ENCODE measurements around the gene SMTNL2. TPM values are rescaled to one million over a fixed set of nuclear protein-coding genes. Genes with fewer than 3 reads are reported as not detected.
A peak's percentile ranks its signal among the peaks of the same experiment; 100 is the strongest.

The SMTNL2 gene
- polyA plus RNA-seq, 1 of the 3 experiments (the other 2 are of a cell fraction) = not detected

- no peak for TF ChIP-seq RCOR1 (IDR thresholded peaks at IDR 0.05; ENCODE audit: low read length)
- peak; percentile 8; the same call in 1 of the 2 replicates for TF ChIP-seq USF1 (IDR thresholded peaks at IDR 0.05; ENCODE audit: borderline replicate concordance, low read depth)
- TF ChIP-seq, protein P1, sequence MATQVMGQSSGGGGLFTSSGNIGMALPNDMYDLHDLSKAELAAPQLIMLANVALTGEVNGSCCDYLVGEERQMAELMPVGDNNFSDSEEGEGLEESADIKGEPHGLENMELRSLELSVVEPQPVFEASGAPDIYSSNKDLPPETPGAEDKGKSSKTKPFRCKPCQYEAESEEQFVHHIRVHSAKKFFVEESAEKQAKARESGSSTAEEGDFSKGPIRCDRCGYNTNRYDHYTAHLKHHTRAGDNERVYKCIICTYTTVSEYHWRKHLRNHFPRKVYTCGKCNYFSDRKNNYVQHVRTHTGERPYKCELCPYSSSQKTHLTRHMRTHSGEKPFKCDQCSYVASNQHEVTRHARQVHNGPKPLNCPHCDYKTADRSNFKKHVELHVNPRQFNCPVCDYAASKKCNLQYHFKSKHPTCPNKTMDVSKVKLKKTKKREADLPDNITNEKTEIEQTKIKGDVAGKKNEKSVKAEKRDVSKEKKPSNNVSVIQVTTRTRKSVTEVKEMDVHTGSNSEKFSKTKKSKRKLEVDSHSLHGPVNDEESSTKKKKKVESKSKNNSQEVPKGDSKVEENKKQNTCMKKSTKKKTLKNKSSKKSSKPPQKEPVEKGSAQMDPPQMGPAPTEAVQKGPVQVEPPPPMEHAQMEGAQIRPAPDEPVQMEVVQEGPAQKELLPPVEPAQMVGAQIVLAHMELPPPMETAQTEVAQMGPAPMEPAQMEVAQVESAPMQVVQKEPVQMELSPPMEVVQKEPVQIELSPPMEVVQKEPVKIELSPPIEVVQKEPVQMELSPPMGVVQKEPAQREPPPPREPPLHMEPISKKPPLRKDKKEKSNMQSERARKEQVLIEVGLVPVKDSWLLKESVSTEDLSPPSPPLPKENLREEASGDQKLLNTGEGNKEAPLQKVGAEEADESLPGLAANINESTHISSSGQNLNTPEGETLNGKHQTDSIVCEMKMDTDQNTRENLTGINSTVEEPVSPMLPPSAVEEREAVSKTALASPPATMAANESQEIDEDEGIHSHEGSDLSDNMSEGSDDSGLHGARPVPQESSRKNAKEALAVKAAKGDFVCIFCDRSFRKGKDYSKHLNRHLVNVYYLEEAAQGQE (IDR thresholded peaks at IDR 0.05; ENCODE audit: low read depth, low read length) = no peak
- TF ChIP-seq FOSL2 (IDR thresholded peaks at IDR 0.05; ENCODE audit: borderline replicate concordance, low read depth) = no peak
- no peak overlapping the region for H3K4me2 ChIP-seq
- no peaks in the 10 kb centered on the region for H3K9me2 ChIP-seq
- H3K9me3 ChIP-seq = no peaks in the 10 kb centered on the region
- H3K36me3 ChIP-seq (replicated peaks in 1 of 2; ENCODE audit: control insufficient read depth in 1 of 2, insufficient read depth in 2 of 2, low read length in 1 of 2) = no peaks in the 10 kb centered on the region
- H3F3A ChIP-seq (replicated peaks; ENCODE audit: insufficient read depth) = no peaks in the 10 kb centered on the region
- WGBS (ENCODE audit: low lambda C conversion rate) = 26% methylated on average over 5 of the region's 5 CpGs
- no peak for DNase-seq
- H2AFZ ChIP-seq (ENCODE audit: low read depth) = no peak overlapping the region
- no peaks in the 10 kb centered on the region for H4K20me1 ChIP-seq (ENCODE audit: insufficient read depth)
- H3K4me3 ChIP-seq (ENCODE audit: low read depth in 2 of 2, low read length in 1 of 2) = no peak overlapping the region
- POLR2A ChIA-PET = no interaction called here
- H3K9ac ChIP-seq = no peak overlapping the region
- no peak overlapping the region for H3K27ac ChIP-seq (ENCODE audit: low read depth in 2 of 2, low read length in 1 of 2)
- H3K79me2 ChIP-seq (ENCODE audit: insufficient read depth) = no peaks in the 10 kb centered on the region
- H3K4me1 ChIP-seq (ENCODE audit: control insufficient read depth in 1 of 2, insufficient read depth in 2 of 2, low read depth in 1 of 2, low read length in 1 of 2) = no peaks in the 10 kb centered on the region
- CTCF ChIA-PET = interaction anchor here (1.5 to 3.2 kb wide), 4 partner anchors 16 to 79 kb away, joined by 3 to 16 read pairs (median 6); no protein-coding TSS in a partner anchor
- H3K27me3 ChIP-seq (ENCODE audit: insufficient read depth) = peaks cover 52% of the 10 kb centered on the region
These were observed 61.3 kb downstream of the SMTNL2 start for GRCh38 chr17:4645642-4646041.

GRCh38 chr17:4648741-4649140 lies 64.4 kb downstream of the SMTNL2 start:
- Histone ChIP-seq H3K4me2 (no peak overlapping the region), H3F3A (replicated peaks; ENCODE audit: insufficient read depth) (no peaks in the 10 kb centered on the region), H3K4me3 (ENCODE audit: low read depth in 2 of 2, low read length in 1 of 2) (no peak overlapping the region), H3K9me2 (no peaks in the 10 kb centered on the region), H3K4me1 (ENCODE audit: control insufficient read depth in 1 of 2, insufficient read depth in 2 of 2, low read depth in 1 of 2, low read length in 1 of 2) (no peaks in the 10 kb centered on the region), H3K9ac (no peak overlapping the region), H2AFZ (ENCODE audit: low read depth) (no peak overlapping the region), H3K79me2 (ENCODE audit: insufficient read depth) (no peaks in the 10 kb centered on the region), H3K27me3 (ENCODE audit: insufficient read depth) (peaks cover 21% of the 10 kb centered on the region), H3K36me3 (replicated peaks in 1 of 2; ENCODE audit: control insufficient read depth in 1 of 2, insufficient read depth in 2 of 2, low read length in 1 of 2) (no peaks in the 10 kb centered on the region), H3K27ac (ENCODE audit: low read depth in 2 of 2, low read length in 1 of 2) (no peak overlapping the region), H4K20me1 (ENCODE audit: insufficient read depth) (no peaks in the 10 kb centered on the region), H3K9me3 (no peaks in the 10 kb centered on the region)
- POLR2A ChIA-PET = no interaction called here
- CTCF ChIA-PET = interaction anchor here (4.9 kb wide), 1 partner anchor 83 kb away, joined by 23 read pairs; no protein-coding TSS in a partner anchor
- no peak for DNase-seq
- 56% methylated on average over 2 of the region's 2 CpGs for WGBS (ENCODE audit: low lambda C conversion rate)
- TF ChIP-seq YY1 (IDR thresholded peaks at IDR 0.05; ENCODE audit: low read depth) = no peak
- TF ChIP-seq IRF3 (IDR thresholded peaks at IDR 0.05; ENCODE audit: low read depth, low read length) = no peak
- TF ChIP-seq MEF2A (IDR thresholded peaks at IDR 0.05; ENCODE audit: borderline replicate concordance, low read depth) = no peak
- no peak for TF ChIP-seq EP300 (IDR thresholded peaks at IDR 0.05; ENCODE audit: borderline replicate concordance in 1 of 2, low read depth in 1 of 2, low read length in 1 of 2)
- no peak for TF ChIP-seq TCF12 (IDR thresholded peaks at IDR 0.05)
- no peak for TF ChIP-seq NFIC (IDR thresholded peaks at IDR 0.05; ENCODE audit: borderline replicate concordance)
- TF ChIP-seq GABPA (IDR thresholded peaks at IDR 0.05; ENCODE audit: low read depth) = no peak
- TF ChIP-seq, protein P2, sequence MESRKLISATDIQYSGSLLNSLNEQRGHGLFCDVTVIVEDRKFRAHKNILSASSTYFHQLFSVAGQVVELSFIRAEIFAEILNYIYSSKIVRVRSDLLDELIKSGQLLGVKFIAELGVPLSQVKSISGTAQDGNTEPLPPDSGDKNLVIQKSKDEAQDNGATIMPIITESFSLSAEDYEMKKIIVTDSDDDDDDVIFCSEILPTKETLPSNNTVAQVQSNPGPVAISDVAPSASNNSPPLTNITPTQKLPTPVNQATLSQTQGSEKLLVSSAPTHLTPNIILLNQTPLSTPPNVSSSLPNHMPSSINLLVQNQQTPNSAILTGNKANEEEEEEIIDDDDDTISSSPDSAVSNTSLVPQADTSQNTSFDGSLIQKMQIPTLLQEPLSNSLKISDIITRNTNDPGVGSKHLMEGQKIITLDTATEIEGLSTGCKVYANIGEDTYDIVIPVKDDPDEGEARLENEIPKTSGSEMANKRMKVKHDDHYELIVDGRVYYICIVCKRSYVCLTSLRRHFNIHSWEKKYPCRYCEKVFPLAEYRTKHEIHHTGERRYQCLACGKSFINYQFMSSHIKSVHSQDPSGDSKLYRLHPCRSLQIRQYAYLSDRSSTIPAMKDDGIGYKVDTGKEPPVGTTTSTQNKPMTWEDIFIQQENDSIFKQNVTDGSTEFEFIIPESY (IDR thresholded peaks at IDR 0.05; ENCODE audit: borderline replicate concordance, low read depth) = no peak
- TF ChIP-seq FOXM1 (IDR thresholded peaks at IDR 0.05; ENCODE audit: low read depth) = no peak
- TF ChIP-seq, protein P1 (IDR thresholded peaks at IDR 0.05; ENCODE audit: low read depth, low read length) = no peak
- no peak for TF ChIP-seq JUND (IDR thresholded peaks at IDR 0.05)

Data from SK-N-SH (cell line).